Breast epithelium (tissue), 3 donors: ENCODE measurements around the gene IL37.

Experiments
- POLR2A ChIP-seq: fragments of 450-650 bp; IDR thresholded peaks from one replicate; pipeline ENCODE4 v1.6.1; 2016; ENCODE audit warnings: antibody characterized with exemption, mild to moderate bottlenecking, moderate library complexity
- POLR2AphosphoS5 ChIP-seq, 3 donors: sonication (generic); formaldehyde crosslinking; IDR thresholded peaks; one replicate each; pipeline ENCODE4 v1.6.1; 2017; ENCODE audit warnings: antibody characterized with exemption in 3 of 3

- TF ChIP-seq POLR2A (no peak), POLR2AphosphoS5 (IDR thresholded peaks at IDR 0.05) (no peak)
Measured at GRCh38 chr2:112893752-112894151, 17.2 kb upstream of the IL37 start.
